ENCODE measurements around the gene MYOZ3. TPM values are rescaled to one million over a fixed set of nuclear protein-coding genes. Genes with fewer than 3 reads are reported as not detected.

The MYOZ3 gene
- total RNA-seq, 1 experiment from 2014 or later: 1.7 TPM

GRCh38 chr5:150723845-150724244 lies 62.8 kb downstream of the MYOZ3 start:
- Histone ChIP-seq H3K4me3 (ENCODE audit: low read depth in 2 of 2, low read length in 2 of 2) (no peak overlapping the region), H3K27ac (ENCODE audit: low read length) (no peak overlapping the region), H3K36me3 (ENCODE audit: control insufficient read depth, insufficient read depth, low read length) (peaks cover 64% of the 10 kb centered on the region), H3K4me1 (ENCODE audit: control insufficient read depth, insufficient read depth, low read length) (no peaks in the 10 kb centered on the region), H3K9me3 (ENCODE audit: control insufficient read depth, insufficient read depth, low read depth, low read length) (no peaks in the 10 kb centered on the region), H3K27me3 (ENCODE audit: control insufficient read depth, insufficient read depth, low read length) (no peaks in the 10 kb centered on the region)
- in situ Hi-C loops (cut with HindIII; ENCODE audit: low pct_unique_long_range_greater_than_20kb, low sequenced_read_pairs) (no loop called here), intact Hi-C loops (cut with micrococcal nuclease; ENCODE audit: unreplicated experiment) (no loop called here)
- DNase-seq (ENCODE audit: low read depth, low spot score): no peak
- TF ChIP-seq SIN3A (IDR thresholded peaks at IDR 0.05; ENCODE audit: borderline replicate concordance, insufficient read depth, low read depth, low read length) (no peak), CTCF (IDR thresholded peaks at IDR 0.05) (no peak), POLR2AphosphoS5 (IDR thresholded peaks at IDR 0.05; ENCODE audit: low read depth, low read length) (no peak), REST (IDR thresholded peaks at IDR 0.05; ENCODE audit: insufficient read depth in 1 of 2, low read depth in 2 of 2, low read length in 1 of 2) (no peak), TCF7L2 (IDR thresholded peaks at IDR 0.05; ENCODE audit: low read depth, low read length) (no peak)
- ChIA-PET POLR2A (no interaction called here), CTCF (no interaction called here)
- no TSS peak for BruUV-seq (replicated peaks)
- ATAC-seq: no peak

Other genes with a start within 250 kb of the MYOZ3 start
- gene CD74, start 248.3 kb upstream of the MYOZ3 start, total RNA-seq (2021; ENCODE audit: unreplicated experiment): 12.7 TPM
- 1,959 TPM for gene RPS14, start 211.5 kb upstream of the MYOZ3 start, total RNA-seq (2021; ENCODE audit: unreplicated experiment)
- gene NDST1, start 153.1 kb upstream of the MYOZ3 start, total RNA-seq (2021; ENCODE audit: unreplicated experiment): 142 TPM
- gene SYNPO, start 20.6 kb upstream of the MYOZ3 start, total RNA-seq (2021; ENCODE audit: unreplicated experiment): 82.8 TPM
- 54.3 TPM for gene RBM22, start 39.8 kb downstream of the MYOZ3 start, total RNA-seq (2021; ENCODE audit: unreplicated experiment)
- gene DCTN4, start 97.8 kb downstream of the MYOZ3 start, total RNA-seq (2021; ENCODE audit: unreplicated experiment): 66.8 TPM
- 55.2 TPM for gene SMIM3, start 117.5 kb downstream of the MYOZ3 start, total RNA-seq (2021; ENCODE audit: unreplicated experiment)
- gene IRGM, start 185.3 kb downstream of the MYOZ3 start, total RNA-seq (2021; ENCODE audit: unreplicated experiment): 0.18 TPM
- gene ZNF300, start 243.7 kb downstream of the MYOZ3 start, total RNA-seq (2021; ENCODE audit: unreplicated experiment): 0.05 TPM